Upper lobe of right lung (tissue), 1 donor: ENCODE data around the gene CSTPP1. TPM values are rescaled to one million over a fixed set of nuclear protein-coding genes. Genes with fewer than 3 reads are reported as not detected.

Experiments
- ATAC-seq: fragments of 200-7000 bp; cut with Tn5 transposase; one replicate; pipeline ENCODE4 v1.9.1; 2020; ENCODE audit warnings: mild to moderate bottlenecking, moderate library complexity
- DNase-seq: peaks from one replicate; pipeline ENCODE4 v3.0.0-alpha.2; 2020
- H3K27ac ChIP-seq: fragments of 200-600 bp; one replicate; pipeline ENCODE4 v1.8.0; 2022
- H3K27me3 ChIP-seq: fragments of 200-600 bp; one replicate; pipeline ENCODE4 v1.8.0; 2022; ENCODE audit warnings: mild to moderate bottlenecking
- H3K36me3 ChIP-seq: fragments of 200-600 bp; one replicate; pipeline ENCODE4 v1.8.0; 2022
- H3K4me1 ChIP-seq: fragments of 200-600 bp; one replicate; pipeline ENCODE4 v1.8.0; 2022
- H3K4me3 ChIP-seq: fragments of 200-600 bp; one replicate; pipeline ENCODE4 v1.8.0; 2022; ENCODE audit warnings: mild to moderate bottlenecking
- H3K9me3 ChIP-seq: fragments of 200-600 bp; one replicate; pipeline ENCODE4 v1.8.0; 2022
- intact Hi-C: fragments of 100-400 bp; cut with DNase I; formaldehyde crosslinking; loops from one replicate; pipeline ENCODE4 v1.11.0; 2022
- total RNA-seq: library from RNA; stranded (reverse); fragmentation: NEBNext Ultra II Directional; extraction: Animal tissue kit (Norgen Biotek cat#: 25700); gene quantifications from one replicate; pipeline ENCODE4 v1.2.1, GENCODE V29; 2021
- TF ChIP-seq, protein P1 (sequence below): fragments of 200-600 bp; IDR thresholded peaks from one replicate; pipeline ENCODE4 v1.8.0; 2022; ENCODE audit warnings: antibody characterized with exemption
- donor health status: DM: no; HTN: yes; CAD: no; lungs with severe emphysema.

CSTPP1 gene
- total RNA-seq, 1 donor from 2014 or later: 26.2 TPM

DNA sequence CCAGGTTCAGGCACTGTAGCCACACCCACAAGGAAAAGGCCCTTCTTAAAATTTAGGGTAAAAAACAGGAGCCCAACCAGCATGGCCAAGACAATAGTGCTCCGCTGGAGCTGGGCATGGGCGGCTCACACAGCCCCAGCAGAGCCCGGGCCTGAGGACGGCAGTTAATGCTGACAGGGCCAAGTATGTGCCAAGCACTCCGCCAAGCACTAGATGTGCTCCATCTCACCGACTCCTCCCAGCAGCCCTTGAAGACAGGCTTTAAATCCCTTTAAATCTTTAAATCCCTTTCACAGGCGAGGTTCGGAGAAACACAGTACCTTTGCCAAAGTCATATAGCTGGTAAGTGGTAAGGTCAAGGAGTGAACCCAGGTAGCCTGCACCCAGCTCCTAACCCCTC is 235.3 kb downstream of the CSTPP1 start:
- no peak for DNase-seq
- no peak overlapping the region for H3K27ac ChIP-seq
- no peaks in the 10 kb centered on the region for H3K9me3 ChIP-seq
- H3K4me3 ChIP-seq: no peak overlapping the region
- peaks cover 14% of the 10 kb centered on the region for H3K4me1 ChIP-seq
- intact Hi-C loops: no loop called here
- peaks cover 80% of the 10 kb centered on the region for H3K36me3 ChIP-seq
- no peak for ATAC-seq
- H3K27me3 ChIP-seq: no peaks in the 10 kb centered on the region
- TF ChIP-seq, protein P1, sequence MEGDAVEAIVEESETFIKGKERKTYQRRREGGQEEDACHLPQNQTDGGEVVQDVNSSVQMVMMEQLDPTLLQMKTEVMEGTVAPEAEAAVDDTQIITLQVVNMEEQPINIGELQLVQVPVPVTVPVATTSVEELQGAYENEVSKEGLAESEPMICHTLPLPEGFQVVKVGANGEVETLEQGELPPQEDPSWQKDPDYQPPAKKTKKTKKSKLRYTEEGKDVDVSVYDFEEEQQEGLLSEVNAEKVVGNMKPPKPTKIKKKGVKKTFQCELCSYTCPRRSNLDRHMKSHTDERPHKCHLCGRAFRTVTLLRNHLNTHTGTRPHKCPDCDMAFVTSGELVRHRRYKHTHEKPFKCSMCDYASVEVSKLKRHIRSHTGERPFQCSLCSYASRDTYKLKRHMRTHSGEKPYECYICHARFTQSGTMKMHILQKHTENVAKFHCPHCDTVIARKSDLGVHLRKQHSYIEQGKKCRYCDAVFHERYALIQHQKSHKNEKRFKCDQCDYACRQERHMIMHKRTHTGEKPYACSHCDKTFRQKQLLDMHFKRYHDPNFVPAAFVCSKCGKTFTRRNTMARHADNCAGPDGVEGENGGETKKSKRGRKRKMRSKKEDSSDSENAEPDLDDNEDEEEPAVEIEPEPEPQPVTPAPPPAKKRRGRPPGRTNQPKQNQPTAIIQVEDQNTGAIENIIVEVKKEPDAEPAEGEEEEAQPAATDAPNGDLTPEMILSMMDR: no peak

DNA sequence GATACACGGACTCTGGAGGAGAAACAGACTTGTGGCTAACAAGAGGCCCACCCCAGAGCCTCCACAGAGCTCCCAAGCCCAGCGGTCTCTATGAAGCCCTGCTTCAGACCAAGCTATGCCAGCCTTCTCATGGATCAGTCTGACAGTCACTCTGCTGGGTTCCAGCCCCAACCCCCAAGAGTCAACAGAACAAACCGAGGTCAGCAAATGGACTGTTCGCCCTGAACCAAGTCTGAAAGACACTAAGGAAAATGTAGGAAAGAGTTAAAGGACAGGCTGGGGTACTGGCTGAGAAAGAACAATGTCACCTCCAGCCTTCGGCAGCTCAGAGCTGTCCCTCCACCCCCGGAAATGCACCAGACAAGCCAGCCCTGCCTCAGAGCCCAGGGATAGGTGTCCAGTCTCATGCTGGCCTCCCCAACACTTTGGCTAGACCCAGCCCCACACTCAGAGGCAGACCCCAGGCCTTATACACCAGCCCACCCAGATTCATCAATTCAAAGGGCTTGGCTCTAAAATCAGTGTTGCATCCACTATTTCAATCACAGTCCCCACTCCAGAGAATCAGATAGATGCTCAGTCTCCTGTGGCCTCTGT is 236.3 kb downstream of the CSTPP1 start:
- peaks cover 20% of the 10 kb centered on the region for H3K4me1 ChIP-seq
- H3K27ac ChIP-seq: no peak overlapping the region
- H3K4me3 ChIP-seq: no peak overlapping the region
- TF ChIP-seq, protein P1: no peak
- DNase-seq (no peak), ATAC-seq (no peak)
- H3K36me3 ChIP-seq: peaks cover 71% of the 10 kb centered on the region
- H3K9me3 ChIP-seq: no peaks in the 10 kb centered on the region
- intact Hi-C loops: no loop called here
- H3K27me3 ChIP-seq: no peaks in the 10 kb centered on the region

DNA sequence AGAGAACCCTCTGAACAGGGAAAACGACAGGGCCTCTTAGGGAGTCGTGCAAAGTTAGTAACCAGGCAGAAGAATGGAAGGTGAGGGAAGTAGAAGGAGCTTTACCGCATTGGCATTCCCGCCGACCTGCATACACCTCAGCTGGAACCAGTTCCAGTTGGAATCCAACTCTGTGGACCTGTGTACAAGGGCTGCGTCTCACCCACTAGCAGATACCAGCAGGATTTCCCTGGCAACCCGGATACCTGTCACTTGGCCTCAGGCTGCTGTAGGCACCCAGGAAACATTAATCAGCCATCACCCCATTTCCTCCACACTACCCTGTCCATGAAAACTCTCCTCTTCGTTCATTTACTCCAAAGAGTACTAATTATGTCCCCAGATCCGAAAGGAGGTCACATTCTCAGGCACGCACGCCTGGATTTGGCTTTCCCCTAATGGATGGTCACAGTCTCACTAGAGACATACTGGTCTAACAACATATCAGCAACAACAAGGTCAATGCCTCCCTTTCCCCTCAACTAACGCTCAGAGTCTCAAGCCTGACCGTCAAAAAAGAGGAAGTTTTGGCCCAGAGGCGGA is 239.3 kb downstream of the CSTPP1 start:
- TF ChIP-seq, protein P1: no peak
- DNase-seq: no peak
- Histone ChIP-seq H3K4me3 (peak overlapping the region; percentile 100), H3K9me3 (no peaks in the 10 kb centered on the region), H3K27ac (peak overlapping the region; percentile 98), H3K27me3 (no peaks in the 10 kb centered on the region), H3K4me1 (peaks cover 24% of the 10 kb centered on the region), H3K36me3 (peaks cover 47% of the 10 kb centered on the region)
- ATAC-seq: no peak
- intact Hi-C loops: no loop called here

DNA sequence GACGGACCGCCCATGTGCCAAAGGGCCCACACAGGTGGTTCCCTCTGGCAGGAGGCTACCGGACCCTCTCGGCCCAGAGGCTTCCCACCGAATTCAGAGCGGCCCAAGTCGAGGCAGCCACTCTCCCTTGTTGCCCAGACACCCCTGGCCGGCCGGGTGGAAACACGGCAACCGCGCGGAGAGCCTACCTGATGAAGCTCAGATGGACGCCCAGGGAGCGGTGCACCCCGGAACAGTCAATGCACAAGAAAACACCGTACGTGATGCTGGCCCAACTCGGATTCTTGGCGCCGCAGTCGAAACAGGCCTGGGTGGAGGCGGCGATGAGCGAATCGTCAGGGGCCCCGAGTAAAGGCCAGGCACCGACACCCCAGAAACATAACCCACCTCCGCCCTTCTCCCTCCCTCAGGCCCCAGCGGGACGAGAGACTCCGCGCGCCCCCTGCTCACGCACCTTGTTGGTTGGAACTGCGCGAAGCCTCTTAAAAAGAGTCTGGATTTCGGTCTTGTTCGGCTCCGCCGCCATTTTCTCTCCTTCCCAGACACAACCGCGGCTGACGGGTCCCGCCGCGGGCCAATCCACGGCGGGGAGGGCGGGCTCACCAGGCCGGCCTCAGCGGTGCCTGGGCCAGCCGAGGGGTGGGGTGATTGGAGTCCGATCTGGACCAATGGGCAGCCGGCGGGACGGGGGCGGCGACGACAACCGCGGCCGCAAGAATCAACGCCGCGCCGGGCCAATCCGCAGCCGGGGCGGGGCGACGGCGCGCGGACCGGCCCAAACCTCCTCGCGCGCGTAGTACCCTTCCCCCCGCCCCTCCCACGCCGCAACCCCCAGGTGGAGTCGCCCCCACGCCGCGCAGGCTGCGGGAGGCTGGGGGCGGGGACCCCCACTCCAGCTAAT is 240.0 kb downstream of the CSTPP1 start, which contains the start of gene ARFGAP2:
Gene ARFGAP2 (minus strand): TSS at position 552 of the 901 bp plus-strand sequence. CDS start 26 bp downstream, at position 526.
- H3K4me1 ChIP-seq: peaks cover 24% of the 10 kb centered on the region
- TF ChIP-seq, protein P1: no peak
- intact Hi-C loops: no loop called here
- no peaks in the 10 kb centered on the region for H3K27me3 ChIP-seq
- H3K9me3 ChIP-seq: no peaks in the 10 kb centered on the region
- DNase-seq (peak; percentile 99), ATAC-seq (peak; percentile 97)
- peaks cover 40% of the 10 kb centered on the region for H3K36me3 ChIP-seq
- H3K4me3 ChIP-seq: peak within 1 kb of the TSS; percentile 100
- H3K27ac ChIP-seq: peak within 1 kb of the TSS; percentile 98

DNA sequence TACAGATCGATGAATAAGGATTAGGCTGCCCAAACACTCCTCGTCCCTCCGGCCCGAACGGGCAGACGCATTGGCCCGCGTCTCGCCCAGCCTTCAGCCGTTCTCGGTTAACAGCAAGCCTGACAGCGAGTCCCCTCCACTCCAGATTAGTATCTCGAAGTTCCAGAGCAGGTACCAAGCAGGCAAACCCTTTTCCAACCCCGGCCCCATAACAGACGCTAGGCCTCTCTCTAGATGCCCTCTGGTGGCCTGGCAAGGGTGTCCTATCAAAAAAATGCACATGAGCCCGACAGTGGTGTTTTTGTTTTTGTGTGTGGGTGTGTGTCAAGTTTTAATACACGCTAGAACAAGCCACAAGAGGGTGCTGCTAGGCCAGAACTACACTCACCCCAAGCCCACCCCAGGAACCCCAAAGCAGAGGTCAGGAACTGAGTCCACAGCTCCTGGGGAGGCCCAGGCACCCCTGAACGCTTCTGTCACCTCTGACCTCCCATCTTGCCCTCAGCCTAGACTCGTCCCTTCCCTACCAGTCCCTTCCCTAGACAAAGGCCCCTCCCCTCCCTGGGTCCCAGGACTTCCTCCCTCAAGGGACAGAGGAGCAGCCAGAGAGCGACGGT is 240.8 kb downstream of the CSTPP1 start:
- H3K27me3 ChIP-seq: no peaks in the 10 kb centered on the region
- ATAC-seq: peak; percentile 68
- intact Hi-C loops: no loop called here
- H3K4me1 ChIP-seq: peaks cover 24% of the 10 kb centered on the region
- peak overlapping the region; percentile 98 for H3K27ac ChIP-seq
- H3K36me3 ChIP-seq: peaks cover 32% of the 10 kb centered on the region
- no peaks in the 10 kb centered on the region for H3K9me3 ChIP-seq
- H3K4me3 ChIP-seq: peak overlapping the region; percentile 100
- TF ChIP-seq, protein P1: peak; percentile 66
- DNase-seq: no peak
